Measurements from ENCODE around the gene KIF3B. TPM values are rescaled to one million over a fixed set of nuclear protein-coding genes. Genes with fewer than 3 reads are reported as not detected.
A peak's percentile ranks its signal among the peaks of the same experiment; 100 is the strongest.
"Not testable (repeated sequence)": the region's sequence is repeated elsewhere in the genome, so short reads cannot be mapped to it uniquely, and the experiment has no call there.

The KIF3B gene
- total and polyA plus RNA-seq, 12 donors = 8.4 to 62.1 (median 28.6) TPM

DNA sequence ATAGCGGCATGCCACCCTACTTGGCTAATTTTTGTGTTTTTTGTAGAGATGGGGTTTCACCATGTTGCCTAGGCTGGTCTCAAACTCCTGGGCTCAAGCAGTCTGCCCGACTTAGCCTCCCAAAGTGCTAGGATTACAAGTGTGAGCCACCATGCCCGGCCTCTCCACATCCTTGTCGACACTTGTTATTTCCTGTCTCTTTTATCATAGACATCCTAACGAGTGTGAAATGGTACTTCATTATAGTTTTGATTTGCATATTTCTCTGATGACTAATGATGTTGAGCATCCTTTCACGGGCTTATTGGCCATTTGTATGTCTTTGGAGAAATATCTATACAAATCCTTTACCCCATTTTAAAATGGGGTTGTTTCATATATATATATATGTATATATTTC is 41.6 kb downstream of the KIF3B start:
- H3K27me3 ChIP-seq = no peaks in the 10 kb centered on the region
- H3K9me3 ChIP-seq (replicated peaks in 1 of 3) = no peaks in the 10 kb centered on the region
- no peak overlapping the region for H3K27ac ChIP-seq
- DNase-seq = no peak
- no peaks in the 10 kb centered on the region for H3K4me1 ChIP-seq (replicated peaks in 1 of 2)
- H3K4me3 ChIP-seq = no peak overlapping the region
- WGBS, 4 donors = 85 to 93% (median 90%) methylated on average over 6 of the region's 6 CpGs
- TF ChIP-seq CTCF (IDR thresholded peaks at IDR 0.05) (no peak), POLR2A (IDR thresholded peaks at IDR 0.05) (no peak)
- intact Hi-C loops (cut with DNase I) = no loop called here
- H3K36me3 ChIP-seq (replicated peaks in 1 of 2) = peaks cover 0 to 17% of the 10 kb centered on the region in 2 donors

- Histone ChIP-seq H3K4me3 (no peak overlapping the region), H3K9me3 (replicated peaks in 1 of 3) (no peaks in the 10 kb centered on the region), H3K27me3 (no peaks in the 10 kb centered on the region), H3K36me3 (replicated peaks in 1 of 2) (peaks cover 0 to 17% of the 10 kb centered on the region in 2 donors), H3K27ac (no peak overlapping the region), H3K4me1 (replicated peaks in 1 of 2) (no peaks in the 10 kb centered on the region)
- no peak for DNase-seq
- WGBS, 4 donors = 84 to 96% (median 89%) methylated on average over 1 of the region's 1 CpG
- TF ChIP-seq POLR2A (IDR thresholded peaks at IDR 0.05) (no peak), CTCF (IDR thresholded peaks at IDR 0.05) (no peak)
- intact Hi-C loops (cut with DNase I) = no loop called here
These were observed 42.9 kb downstream of the KIF3B start for GRCh38 chr20:32320305-32320704.

DNA sequence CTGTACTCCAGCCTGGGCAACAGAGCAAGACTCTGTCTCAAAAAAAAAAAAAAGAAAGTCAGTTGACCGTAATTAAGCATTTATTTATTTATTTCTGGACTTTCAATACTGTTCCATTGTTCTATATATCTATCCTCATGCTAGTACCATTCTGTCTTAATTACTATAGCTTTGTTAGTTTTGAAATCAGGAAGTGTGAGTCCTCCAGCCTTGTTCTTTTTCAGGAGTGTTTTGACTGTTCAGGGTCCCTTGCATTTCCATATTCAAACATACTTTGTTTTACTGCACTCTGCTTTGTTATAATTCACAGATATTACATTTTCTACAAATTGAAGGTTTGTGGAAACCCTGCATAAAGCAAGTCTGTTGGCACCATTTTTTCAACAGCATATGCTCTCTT is 43.9 kb downstream of the KIF3B start:
- Histone ChIP-seq H3K27me3 (no peaks in the 10 kb centered on the region), H3K4me3 (no peak overlapping the region), H3K27ac (no peak overlapping the region), H3K4me1 (replicated peaks in 1 of 2) (no peaks in the 10 kb centered on the region), H3K9me3 (replicated peaks in 1 of 3) (no peaks in the 10 kb centered on the region), H3K36me3 (replicated peaks in 1 of 2) (peaks cover 0 to 16% of the 10 kb centered on the region in 2 donors)
- DNase-seq = no peak
- 86 to 100% (median 94%) methylated on average over 1 of the region's 1 CpG for WGBS, 4 donors
- TF ChIP-seq CTCF (IDR thresholded peaks at IDR 0.05) (no peak), POLR2A (IDR thresholded peaks at IDR 0.05) (no peak)
- intact Hi-C loops (cut with DNase I) = no loop called here

- H3K27me3 ChIP-seq; H3K27ac ChIP-seq; H3K36me3 ChIP-seq (replicated peaks in 1 of 2); intact Hi-C loops (cut with DNase I); H3K4me1 ChIP-seq (replicated peaks in 1 of 2); H3K4me3 ChIP-seq; H3K9me3 ChIP-seq (replicated peaks in 1 of 3): not testable (repeated sequence)
- DNase-seq = peak in 4 of 7 donors; percentile 42 to 74 (median 51)
- WGBS, 4 donors = 95 to 98% (median 96%) methylated on average over 12 of the region's 12 CpGs
These were observed 44.8 kb downstream of the KIF3B start for GRCh38 chr20:32322260-32322659.

- H3K27ac ChIP-seq; intact Hi-C loops (cut with DNase I); H3K9me3 ChIP-seq (replicated peaks in 1 of 3); H3K27me3 ChIP-seq; DNase-seq; H3K4me1 ChIP-seq (replicated peaks in 1 of 2); H3K36me3 ChIP-seq (replicated peaks in 1 of 2); H3K4me3 ChIP-seq: not testable (repeated sequence)
- 92 to 95% (median 94%) methylated on average over 5 of the region's 5 CpGs for WGBS, 4 donors
These were observed 46.3 kb downstream of the KIF3B start for GRCh38 chr20:32323761-32324160.

All from adrenal gland (tissue), 12 donors.